GM12801 (cell line): ENCODE results near the gene OST4.

Experiments
- TF ChIP-seq, protein P1 (sequence below): IDR thresholded peaks from one replicate; pipeline ENCODE4 v1.5.1; 2011; ENCODE audit warnings: control low read depth; ENCODE audit not compliant: insufficient read length; ENCODE audit errors: extremely low read depth

The OST4 gene

DNA sequence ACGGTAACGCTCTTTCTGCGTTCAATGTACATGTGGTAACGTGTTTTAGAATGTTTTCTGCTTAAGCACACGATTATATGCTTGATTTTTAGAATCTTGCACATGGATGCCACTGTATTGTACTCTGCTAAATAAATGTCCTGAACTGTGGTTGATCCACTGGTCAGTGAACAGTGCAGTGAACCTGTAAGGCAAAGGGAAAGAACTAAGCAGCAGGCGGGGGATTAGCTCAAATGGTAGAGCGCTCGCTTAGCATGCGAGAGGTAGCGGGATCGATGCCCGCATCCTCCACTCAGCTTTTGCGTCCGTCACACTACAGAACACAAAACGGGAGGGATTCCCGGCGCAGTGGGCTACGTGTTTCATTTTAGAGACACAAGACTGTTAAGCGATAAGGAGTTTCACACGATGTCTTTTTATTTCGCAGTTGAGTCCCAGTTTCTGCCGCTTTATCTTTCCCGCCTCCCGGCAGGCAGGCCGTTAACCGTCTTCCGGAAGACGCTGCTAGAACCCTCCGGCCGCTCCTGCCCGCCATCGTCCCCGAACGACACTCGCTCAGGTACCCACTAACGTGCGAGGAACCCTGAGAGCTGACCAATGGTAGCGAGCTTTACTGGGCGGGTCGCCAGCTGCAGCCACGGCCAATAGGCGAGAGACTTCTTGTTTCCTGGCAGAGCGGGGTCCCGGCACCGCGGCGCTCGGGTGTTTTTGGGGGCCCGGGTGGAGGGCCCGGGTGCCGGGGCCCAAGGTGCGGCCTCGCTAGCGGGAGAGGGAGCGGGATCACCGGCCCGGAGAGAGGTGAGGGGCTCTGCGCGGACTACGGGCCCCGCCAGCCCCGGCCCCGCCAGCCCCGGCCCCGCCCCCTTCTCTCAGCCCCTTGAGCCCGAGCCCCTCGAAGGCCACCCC is 20.2 kb downstream of the OST4 start, which contains the start of gene AGBL5:
TSS of gene AGBL5 (plus strand) at position 673 of the 906 bp plus-strand sequence. CDS start 1,291 bp downstream, outside the sequence.
- TF ChIP-seq, protein P1, sequence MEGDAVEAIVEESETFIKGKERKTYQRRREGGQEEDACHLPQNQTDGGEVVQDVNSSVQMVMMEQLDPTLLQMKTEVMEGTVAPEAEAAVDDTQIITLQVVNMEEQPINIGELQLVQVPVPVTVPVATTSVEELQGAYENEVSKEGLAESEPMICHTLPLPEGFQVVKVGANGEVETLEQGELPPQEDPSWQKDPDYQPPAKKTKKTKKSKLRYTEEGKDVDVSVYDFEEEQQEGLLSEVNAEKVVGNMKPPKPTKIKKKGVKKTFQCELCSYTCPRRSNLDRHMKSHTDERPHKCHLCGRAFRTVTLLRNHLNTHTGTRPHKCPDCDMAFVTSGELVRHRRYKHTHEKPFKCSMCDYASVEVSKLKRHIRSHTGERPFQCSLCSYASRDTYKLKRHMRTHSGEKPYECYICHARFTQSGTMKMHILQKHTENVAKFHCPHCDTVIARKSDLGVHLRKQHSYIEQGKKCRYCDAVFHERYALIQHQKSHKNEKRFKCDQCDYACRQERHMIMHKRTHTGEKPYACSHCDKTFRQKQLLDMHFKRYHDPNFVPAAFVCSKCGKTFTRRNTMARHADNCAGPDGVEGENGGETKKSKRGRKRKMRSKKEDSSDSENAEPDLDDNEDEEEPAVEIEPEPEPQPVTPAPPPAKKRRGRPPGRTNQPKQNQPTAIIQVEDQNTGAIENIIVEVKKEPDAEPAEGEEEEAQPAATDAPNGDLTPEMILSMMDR = no peak

GRCh38 chr2:27050281-27050995 is 21.0 kb downstream of the OST4 start:
- TF ChIP-seq, protein P1 = no peak

- TF ChIP-seq, protein P1 = no peak
Measured at GRCh38 chr2:27049422-27050280, 21.8 kb downstream of the OST4 start.

DNA sequence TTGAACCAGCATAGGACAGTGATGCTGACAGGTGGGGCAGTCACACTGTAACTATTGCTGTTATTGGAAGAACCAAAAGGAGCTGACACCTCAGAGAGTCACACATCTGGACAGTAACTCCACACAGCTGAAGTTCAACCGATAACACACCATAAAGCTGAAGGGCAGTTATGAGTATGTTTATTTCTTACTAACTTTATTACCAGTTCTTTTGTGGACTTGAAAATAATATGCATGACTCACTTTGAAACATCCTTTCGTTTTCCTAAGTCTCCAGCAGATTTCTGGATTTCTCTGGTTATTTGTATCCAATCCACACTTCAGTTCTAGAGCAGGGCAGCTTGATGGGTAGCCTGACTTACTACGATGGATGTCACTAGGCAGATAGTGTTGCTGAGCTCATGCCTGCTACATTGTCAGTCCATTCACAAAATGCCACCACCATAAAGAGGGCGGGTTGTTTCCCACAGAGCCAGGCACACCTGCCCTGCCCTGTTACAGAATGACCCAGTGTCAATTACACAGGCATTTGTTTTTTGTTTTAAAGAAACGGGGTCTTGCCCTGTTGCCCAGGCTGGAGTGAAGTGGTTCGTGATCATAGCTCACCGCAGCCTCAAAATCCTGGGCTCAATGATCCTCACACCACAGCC is 28.3 kb downstream of the OST4 start:
- TF ChIP-seq, protein P1 = no peak

DNA sequence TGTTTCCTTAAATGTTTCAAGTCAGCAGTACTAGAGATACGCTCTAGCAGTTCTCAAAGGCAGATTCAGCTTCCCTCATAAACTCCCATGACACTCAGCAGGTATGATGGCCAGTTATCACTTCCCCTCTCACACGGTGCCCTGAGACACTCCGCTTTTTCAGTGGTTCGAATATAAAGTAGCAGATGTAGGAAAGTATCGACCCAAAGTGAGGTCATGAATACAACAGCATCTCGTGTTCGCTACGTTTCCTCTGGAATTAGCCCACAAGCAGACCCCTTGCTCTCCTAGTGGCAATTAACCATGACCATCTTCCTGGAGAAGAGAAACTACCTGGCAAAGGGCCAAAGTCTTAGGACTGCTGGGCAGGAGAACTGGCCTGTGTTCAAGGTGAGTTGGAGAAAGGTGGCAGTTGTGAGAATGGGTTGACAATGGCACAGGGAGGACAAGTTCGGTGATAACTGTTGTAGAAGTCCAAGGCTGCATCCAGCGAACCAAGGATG is 29.2 kb downstream of the OST4 start:
- TF ChIP-seq, protein P1 = no peak

GRCh38 chr2:27041752-27042151 is 29.7 kb downstream of the OST4 start:
- TF ChIP-seq, protein P1 = no peak
